Sigmoid colon (tissue), 4 donors: ENCODE data around the gene DIS3L2.

ENCODE experiments used
- EP300 ChIP-seq, 4 donors: sonication (generic); formaldehyde crosslinking; IDR thresholded peaks; one replicate each; pipeline ENCODE4 v1.6.1; 2017; ENCODE audit warnings: antibody characterized with exemption in 4 of 4
- POLR2A ChIP-seq, 2 donors: fragments of 450-650 bp; IDR thresholded peaks; one replicate each; pipeline ENCODE4 v1.6.1; 2016; ENCODE audit warnings: antibody characterized with exemption in 2 of 2, mild to moderate bottlenecking in 2 of 2, moderate library complexity in 2 of 2
- POLR2AphosphoS5 ChIP-seq, 4 donors: sonication (generic); formaldehyde crosslinking; IDR thresholded peaks; one replicate each; pipeline ENCODE4 v1.6.1; 2017; ENCODE audit warnings: antibody characterized with exemption in 4 of 4
- TF ChIP-seq, protein P1 (sequence below), 4 experiments: fragments of 450-650 bp in 3 of 4; fragments of 200-600 bp in 1 of 4; IDR thresholded peaks; one replicate each; pipeline ENCODE4 v1.5.1; 2016 to 2019; ENCODE audit warnings: antibody characterized with exemption in 4 of 4, mild to moderate bottlenecking in 3 of 4, moderate library complexity in 2 of 4

- TF ChIP-seq POLR2A (IDR thresholded peaks at IDR 0.05) (no peak), POLR2AphosphoS5 (IDR thresholded peaks at IDR 0.05) (no peak), EP300 (IDR thresholded peaks at IDR 0.05) (no peak)
- TF ChIP-seq, protein P1, sequence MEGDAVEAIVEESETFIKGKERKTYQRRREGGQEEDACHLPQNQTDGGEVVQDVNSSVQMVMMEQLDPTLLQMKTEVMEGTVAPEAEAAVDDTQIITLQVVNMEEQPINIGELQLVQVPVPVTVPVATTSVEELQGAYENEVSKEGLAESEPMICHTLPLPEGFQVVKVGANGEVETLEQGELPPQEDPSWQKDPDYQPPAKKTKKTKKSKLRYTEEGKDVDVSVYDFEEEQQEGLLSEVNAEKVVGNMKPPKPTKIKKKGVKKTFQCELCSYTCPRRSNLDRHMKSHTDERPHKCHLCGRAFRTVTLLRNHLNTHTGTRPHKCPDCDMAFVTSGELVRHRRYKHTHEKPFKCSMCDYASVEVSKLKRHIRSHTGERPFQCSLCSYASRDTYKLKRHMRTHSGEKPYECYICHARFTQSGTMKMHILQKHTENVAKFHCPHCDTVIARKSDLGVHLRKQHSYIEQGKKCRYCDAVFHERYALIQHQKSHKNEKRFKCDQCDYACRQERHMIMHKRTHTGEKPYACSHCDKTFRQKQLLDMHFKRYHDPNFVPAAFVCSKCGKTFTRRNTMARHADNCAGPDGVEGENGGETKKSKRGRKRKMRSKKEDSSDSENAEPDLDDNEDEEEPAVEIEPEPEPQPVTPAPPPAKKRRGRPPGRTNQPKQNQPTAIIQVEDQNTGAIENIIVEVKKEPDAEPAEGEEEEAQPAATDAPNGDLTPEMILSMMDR (IDR thresholded peaks at IDR 0.05), result no peak
Measured at GRCh38 chr2:232126301-232127099, 165.0 kb downstream of the DIS3L2 start.
